MCF 10A (cell line): ENCODE measurements around the gene AGTPBP1. TPM values are rescaled to one million over a fixed set of nuclear protein-coding genes. Genes with fewer than 3 reads are reported as not detected.

Experiments
- BruUV-seq: library from RNA; stranded (reverse); fragments of 400-500 nt; replicated peaks from 2 replicates; lab custom pipeline; 2021; lab: Mats Ljungman, UMichigan
- CTCF ChIA-PET: fragments of 300-600 bp; sonication (Branson Sonifier 250); formaldehyde crosslinking; extraction: SDS; loops from one replicate; lab custom pipeline; 2021; ENCODE audit warnings: antibody characterized with exemption, inconsistent platforms; lab: Yijun Ruan, JAX
- POLR2A ChIA-PET: fragments of 300-600, 350-650 bp; sonication (Branson Sonifier 250); formaldehyde crosslinking; extraction: SDS; loops from one replicate; lab custom pipeline; 2020; ENCODE audit warnings: antibody characterized with exemption, inconsistent platforms; lab: Yijun Ruan, JAX
- DNase-seq: peaks from one replicate; pipeline ENCODE4 v3.0.0-alpha.2; 2018; ENCODE audit not compliant: unreplicated experiment
- H3K27ac Mint-ChIP-seq: one replicate; pipeline ENCODE4 v1.8.0; 2022; ENCODE audit warnings: mild to moderate bottlenecking, low read depth, mixed read lengths; ENCODE audit not compliant: unreplicated experiment
- H3K27me3 Mint-ChIP-seq: one replicate; pipeline ENCODE4 v1.8.0; 2022; ENCODE audit warnings: mixed read lengths; ENCODE audit not compliant: insufficient read depth, unreplicated experiment
- H3K36me3 Mint-ChIP-seq: one replicate; pipeline ENCODE4 v1.8.0; 2022; ENCODE audit warnings: mild to moderate bottlenecking, moderate library complexity, mixed read lengths; ENCODE audit not compliant: insufficient read depth, unreplicated experiment
- H3K4me1 Mint-ChIP-seq: one replicate; pipeline ENCODE4 v1.8.0; 2022; ENCODE audit warnings: mixed read lengths; ENCODE audit not compliant: insufficient read depth, unreplicated experiment
- H3K4me3 Mint-ChIP-seq: one replicate; pipeline ENCODE4 v1.8.0; 2022; ENCODE audit warnings: mild to moderate bottlenecking, moderate library complexity, mixed read lengths; ENCODE audit not compliant: unreplicated experiment
- H3K9me3 Mint-ChIP-seq: one replicate; pipeline ENCODE4 v1.8.0; 2022; ENCODE audit warnings: mixed read lengths; ENCODE audit not compliant: unreplicated experiment
- CTCF ChIP-seq: fragments of 200-600 bp; IDR thresholded peaks from one replicate; pipeline ENCODE4 v1.8.0; 2022; ENCODE audit warnings: antibody characterized with exemption, mild to moderate bottlenecking; ENCODE audit not compliant: unreplicated experiment
- intact Hi-C: fragments of 100-400 bp; cut with micrococcal nuclease; formaldehyde crosslinking; loops from 2 replicates; pipeline ENCODE4 v1.14.1; 2022
- total RNA-seq: library from RNA; stranded (reverse); gene quantifications from 2 replicates; pipeline ENCODE4 v1.2.3, GENCODE V29; 2022

AGTPBP1 gene
- total RNA-seq, 1 experiment from 2014 or later = 27.2 TPM

DNA sequence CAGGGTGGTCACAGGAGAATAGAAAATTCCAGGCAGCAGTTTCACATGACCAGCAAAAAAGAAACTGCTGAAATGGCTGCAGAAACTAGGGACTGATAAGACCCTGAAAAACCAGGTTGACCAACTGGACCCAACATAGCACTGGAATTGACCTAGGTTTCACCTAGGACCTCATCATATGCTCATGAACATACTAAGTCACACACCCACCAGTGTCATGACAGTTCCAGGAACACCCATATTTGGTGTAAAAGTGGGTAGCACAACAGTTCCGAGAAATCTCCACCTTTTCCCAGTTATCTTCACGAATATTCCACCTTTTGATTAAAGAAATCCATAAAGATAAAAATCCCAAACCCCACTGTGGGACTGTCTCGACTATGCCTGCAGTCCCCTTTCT lies 182.2 kb downstream of the AGTPBP1 start:
- intact Hi-C loops = no loop called here
- no peak overlapping the region for H3K27ac Mint-ChIP-seq
- H3K9me3 Mint-ChIP-seq = no peaks in the 10 kb centered on the region
- no peaks in the 10 kb centered on the region for H3K27me3 Mint-ChIP-seq
- H3K4me3 Mint-ChIP-seq = no peak overlapping the region
- H3K36me3 Mint-ChIP-seq = no peaks in the 10 kb centered on the region
- BruUV-seq = no TSS peak
- no peaks in the 10 kb centered on the region for H3K4me1 Mint-ChIP-seq
- TF ChIP-seq CTCF = no peak
- CTCF ChIA-PET = no interaction called here
- DNase-seq = no peak
- POLR2A ChIA-PET = no interaction called here

GRCh38 chr9:85554349-85554748 lies 187.4 kb downstream of the AGTPBP1 start:
- Mint-ChIP-seq H3K36me3 (no peaks in the 10 kb centered on the region), H3K27ac (no peak overlapping the region), H3K4me1 (no peaks in the 10 kb centered on the region), H3K4me3 (no peak overlapping the region), H3K27me3 (no peaks in the 10 kb centered on the region), H3K9me3 (no peaks in the 10 kb centered on the region)
- no peak for TF ChIP-seq CTCF
- ChIA-PET POLR2A (interaction anchor here (1.5 kb wide), 1 partner anchor 9 kb away, joined by 3 read pairs; no protein-coding TSS in a partner anchor), CTCF (interaction anchor here (1.0 kb wide), 1 partner anchor 43 kb away, joined by 3 read pairs; no protein-coding TSS in a partner anchor)
- no TSS peak for BruUV-seq
- intact Hi-C loops = no loop called here
- DNase-seq = no peak

- ChIA-PET POLR2A (no interaction called here), CTCF (no interaction called here)
- H3K9me3 Mint-ChIP-seq = no peaks in the 10 kb centered on the region
- no peak for DNase-seq
- H3K36me3 Mint-ChIP-seq = no peaks in the 10 kb centered on the region
- H3K27ac Mint-ChIP-seq = no peak overlapping the region
- intact Hi-C loops = no loop called here
- no peak overlapping the region for H3K4me3 Mint-ChIP-seq
- no peaks in the 10 kb centered on the region for H3K27me3 Mint-ChIP-seq
- no TSS peak for BruUV-seq
- no peaks in the 10 kb centered on the region for H3K4me1 Mint-ChIP-seq
- TF ChIP-seq CTCF = no peak
These were observed 188.3 kb downstream of the AGTPBP1 start for GRCh38 chr9:85553475-85553874.

- no peaks in the 10 kb centered on the region for H3K9me3 Mint-ChIP-seq
These were observed 194.2 kb downstream of the AGTPBP1 start for GRCh38 chr9:85547599-85547998.

More at GRCh38 chr9:85547599-85547998, 194.2 kb downstream of the AGTPBP1 start:
- no peaks in the 10 kb centered on the region for H3K27me3 Mint-ChIP-seq
- no peak for TF ChIP-seq CTCF
- ChIA-PET CTCF (no interaction called here), POLR2A (no interaction called here)
- no peak for DNase-seq
- H3K4me3 Mint-ChIP-seq = no peak overlapping the region
- H3K27ac Mint-ChIP-seq = no peak overlapping the region
- no TSS peak for BruUV-seq
- no peaks in the 10 kb centered on the region for H3K4me1 Mint-ChIP-seq
- intact Hi-C loops = no loop called here
- no peaks in the 10 kb centered on the region for H3K36me3 Mint-ChIP-seq
